Ecto neural progenitor cell (in vitro differentiated cells): ENCODE measurements around the gene TLK2.

Experiments used
- DNase-seq: peaks from one replicate; pipeline ENCODE4 v3.0.0-alpha.2; 2018; ENCODE audit warnings: low spot score

The TLK2 gene

DNA sequence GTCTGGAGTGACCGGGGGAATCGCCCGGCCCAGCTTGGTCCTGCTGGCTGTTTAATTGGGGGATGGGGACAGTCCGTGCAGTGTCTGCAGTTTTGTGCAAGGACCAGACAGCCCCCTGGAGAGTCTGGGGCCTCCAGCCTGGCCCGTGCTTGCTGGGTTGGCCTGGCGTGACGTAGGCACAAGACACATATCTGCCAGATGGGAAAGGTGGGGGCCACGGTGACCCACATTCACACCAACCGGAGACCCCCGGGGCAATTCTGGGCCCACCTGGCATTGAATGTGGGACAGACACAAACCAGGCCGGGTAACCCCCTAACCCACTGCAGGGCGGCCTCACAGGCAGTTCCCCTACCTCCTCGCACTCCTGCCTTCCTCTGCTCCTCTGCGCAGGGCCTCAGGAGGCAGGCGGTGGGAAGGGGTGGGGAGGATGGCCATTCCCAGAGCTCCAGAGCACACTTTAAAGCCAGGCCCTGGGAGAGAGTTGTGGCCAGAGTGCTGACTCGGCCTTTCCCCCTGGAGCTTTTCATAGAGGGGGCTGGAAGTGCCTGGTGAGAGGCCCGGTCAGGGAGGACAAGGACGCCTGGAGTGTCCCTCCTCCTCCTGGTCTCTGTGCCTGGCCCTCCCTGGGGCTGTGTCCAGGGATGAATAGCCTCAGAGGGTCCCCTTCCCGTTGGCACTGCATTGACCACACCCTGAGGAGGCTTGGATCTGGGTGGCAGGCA lies 150.4 kb downstream of the TLK2 start:
- DNase-seq = peak; percentile 75

DNA sequence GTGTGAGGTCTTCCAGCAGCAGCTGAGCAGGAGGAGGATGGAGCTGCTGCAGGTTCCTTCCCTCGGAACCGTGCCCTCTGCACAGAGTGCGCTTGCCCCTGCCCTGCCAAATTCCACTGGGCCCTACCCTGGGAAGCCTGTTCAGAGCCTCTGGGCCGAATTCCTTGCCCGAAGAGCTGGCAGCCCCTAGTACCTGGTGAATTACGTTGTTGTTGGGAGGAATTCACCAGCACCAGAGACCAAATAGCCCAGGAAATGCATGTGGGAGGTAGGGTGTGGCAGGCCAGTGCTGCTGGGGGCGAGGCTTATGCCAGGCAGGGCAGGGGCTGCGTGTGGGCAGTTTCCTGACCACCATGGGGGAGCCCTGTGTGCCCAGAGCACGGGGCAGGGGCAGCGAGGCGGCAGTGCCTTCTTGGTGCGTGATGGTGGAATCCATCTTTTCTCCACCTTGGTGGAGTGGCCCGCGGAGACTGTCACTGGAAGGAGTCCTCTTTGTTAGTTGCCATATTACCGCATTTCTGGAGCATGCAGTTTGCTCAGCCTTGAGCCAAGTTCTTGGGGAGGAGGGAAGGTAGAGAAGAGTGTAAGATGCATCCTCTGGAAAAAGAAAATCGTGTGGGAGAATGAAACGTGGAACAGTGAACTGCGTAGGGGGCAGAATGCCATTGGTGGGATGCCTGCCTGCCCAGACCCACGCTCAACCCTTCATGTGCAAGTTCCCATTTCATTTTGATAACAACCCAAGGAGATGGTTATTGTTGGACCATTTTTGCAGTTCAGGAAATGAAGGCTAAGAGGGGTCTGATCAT lies 151.1 kb downstream of the TLK2 start:
- no peak for DNase-seq

DNA sequence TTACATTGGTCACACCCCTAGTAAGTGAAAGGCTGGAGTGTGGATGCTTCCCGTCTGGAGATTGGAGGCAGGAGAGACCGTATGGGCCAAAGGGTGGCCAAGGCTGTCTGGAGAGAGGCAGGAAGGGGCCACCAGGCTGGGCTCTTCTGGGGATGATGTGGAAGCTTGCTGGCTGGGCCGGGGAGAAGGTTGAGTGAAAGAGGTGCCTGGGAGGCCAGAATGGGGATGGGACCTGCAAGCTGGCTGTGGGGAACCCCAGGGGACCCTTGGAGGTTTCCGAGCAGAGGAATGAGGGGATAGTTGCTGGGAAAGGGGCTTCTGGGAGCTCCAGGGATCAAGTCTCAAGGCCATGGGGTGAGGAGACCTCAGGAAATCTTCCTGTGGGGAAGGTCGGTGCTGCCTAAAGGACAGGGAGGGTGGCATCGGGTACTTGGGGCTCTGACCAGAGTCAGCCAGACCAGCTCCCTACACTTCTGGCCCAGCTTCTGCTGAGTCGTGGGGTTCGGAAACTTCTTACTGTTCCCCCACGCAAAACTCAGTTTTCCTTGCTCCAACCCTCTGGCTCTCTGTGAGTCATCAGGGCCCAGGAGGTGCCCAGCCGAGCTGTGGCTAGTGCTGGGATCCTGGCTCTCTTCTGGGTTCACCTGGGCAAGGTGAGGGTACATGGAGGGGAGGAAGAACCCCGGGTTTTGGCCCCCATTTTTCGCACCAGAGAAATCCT lies 151.9 kb downstream of the TLK2 start:
- DNase-seq = no peak

DNA sequence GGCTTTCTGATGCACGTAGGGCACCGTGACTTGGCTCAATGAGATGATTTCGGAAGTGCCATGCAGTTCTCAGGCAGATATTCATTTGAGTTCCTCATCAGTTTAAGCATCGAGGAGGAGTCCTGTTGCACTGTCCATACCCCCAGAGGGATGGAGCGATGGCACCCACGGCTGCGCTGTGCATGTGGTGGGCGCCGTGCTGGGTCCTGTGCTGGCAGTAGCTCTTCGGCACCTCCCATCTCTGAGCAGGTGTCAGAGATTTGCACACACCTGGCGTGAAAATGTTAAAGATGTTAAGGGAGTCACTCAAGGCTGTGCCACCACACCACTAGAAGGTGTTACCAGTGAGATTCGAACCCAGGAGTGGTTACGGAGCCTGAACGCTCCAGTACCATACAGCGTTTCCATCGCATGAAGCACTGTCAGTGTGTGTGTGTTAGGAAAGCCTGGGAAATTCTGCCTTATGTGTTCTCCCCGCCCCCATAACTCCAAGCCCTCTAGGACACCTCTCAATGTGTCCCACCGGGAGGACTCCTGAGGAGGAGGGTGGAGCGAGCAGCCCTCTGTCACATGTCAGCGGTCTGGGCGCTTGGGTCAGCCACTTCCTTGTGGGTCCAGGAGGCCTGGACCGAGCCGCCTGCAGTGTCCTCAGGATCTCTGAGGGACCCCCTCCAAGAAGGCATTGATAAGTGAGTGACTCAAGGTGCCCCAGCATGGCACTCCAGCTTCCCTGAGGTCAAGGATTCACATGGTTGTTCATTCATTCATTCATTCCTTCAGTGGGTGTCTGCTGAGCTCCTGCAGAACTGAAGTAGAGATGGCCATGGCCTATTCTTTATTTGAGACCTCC lies 152.7 kb downstream of the TLK2 start:
- DNase-seq = no peak

DNA sequence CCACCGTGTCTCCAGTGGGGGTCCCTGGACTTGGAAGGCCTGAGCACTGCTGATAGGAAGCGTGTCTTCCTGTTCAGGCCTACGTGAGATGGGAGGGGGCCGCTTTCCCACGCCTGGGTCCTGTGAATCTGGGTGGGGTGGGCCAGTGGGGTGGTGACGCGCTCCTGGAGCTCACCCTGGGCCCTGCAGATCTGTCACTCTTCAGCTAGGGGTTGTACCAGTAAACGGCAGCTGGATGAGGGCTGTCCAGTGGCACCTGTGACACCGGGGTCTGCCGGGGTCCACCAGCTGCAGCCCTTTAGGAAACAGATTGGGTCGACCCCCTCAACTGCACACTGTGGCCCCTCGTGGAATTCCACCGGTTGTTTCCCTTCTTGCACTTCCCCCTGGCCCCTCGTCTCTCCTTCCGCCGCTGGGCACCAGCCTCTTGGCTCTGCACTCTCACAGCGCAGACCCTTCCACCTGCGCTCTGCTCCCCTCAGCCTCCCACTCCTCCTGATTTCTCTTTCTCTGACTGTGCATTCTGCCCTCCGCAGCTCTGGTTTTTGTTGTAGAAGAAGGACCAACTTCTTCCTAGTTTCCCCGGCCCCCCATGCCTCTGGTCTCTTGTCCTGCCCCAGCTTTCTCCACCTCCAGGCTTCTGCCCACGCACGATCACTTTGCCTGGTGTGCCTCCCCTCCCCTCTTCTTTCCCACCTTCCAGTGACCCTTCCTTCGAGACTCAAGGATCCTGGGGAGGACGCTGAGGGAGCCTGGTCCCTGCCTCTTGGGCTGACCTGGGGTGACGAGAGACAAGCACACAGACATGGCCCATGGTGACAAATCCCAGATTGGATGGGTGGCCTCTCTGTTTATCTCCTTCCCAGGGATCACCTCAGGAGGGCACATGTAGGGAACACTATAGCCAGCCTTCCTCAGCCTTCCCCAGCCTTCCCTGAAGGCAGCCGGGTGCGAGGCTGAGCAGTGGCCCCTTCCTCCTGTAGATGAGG lies 153.6 kb downstream of the TLK2 start:
- DNase-seq = no peak

DNA sequence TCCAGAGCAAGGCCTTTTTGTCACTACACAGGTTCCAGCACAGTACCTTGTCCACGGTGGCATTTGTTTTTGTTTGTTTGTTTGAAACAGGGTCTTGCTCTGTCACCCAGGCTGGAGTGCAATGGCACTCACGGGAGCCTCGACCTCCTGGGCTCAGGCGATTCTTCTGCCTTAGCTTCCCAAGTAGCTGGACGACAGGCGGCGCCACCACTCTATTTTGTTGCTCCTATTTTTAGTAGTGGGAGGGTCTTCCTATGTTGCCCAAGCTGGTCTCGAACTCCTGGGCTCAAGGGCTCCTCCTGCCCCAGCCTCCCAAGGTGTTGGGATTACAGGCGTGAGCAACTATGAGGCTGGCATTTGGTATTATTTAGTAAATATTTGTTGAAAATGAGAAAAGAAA lies 159.2 kb downstream of the TLK2 start:
- DNase-seq = no peak

DNA sequence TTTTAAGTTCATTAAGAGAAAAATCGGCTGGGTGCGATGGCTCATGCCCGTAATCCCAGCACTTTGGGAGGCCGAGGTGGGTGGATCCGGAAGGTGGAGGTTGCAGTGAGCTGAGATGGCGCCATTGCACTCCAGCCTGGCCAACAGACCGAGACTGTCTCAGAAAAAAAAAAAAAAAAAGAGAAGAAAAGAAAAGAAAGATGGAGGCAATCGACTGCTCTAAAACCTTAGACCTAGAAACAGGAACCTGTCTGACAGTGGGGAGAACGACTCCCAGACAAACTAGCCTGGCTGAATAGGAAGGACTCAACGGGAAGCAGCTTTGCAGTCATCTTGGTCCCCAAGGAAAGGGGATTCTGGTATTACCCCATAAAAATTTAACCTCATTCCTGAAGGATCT lies 162.5 kb downstream of the TLK2 start:
- no peak for DNase-seq

DNA sequence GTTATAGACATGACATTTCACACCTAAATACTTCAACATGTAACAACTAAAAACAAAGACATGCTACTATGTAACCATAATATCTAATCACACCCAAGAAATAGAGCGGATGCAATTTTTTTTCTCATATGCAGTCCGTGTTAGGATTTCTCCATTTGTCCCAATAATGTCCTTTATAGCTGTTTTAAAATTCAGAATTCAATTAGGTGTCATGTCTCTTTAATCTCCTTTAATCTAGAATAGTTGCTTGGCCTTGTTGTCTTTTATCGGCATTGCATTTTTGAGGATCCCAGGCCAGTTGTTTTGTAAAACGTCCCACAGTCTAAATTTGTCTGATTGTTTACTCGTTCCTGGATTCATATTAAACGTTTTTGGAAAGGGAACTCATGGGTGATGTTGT lies 163.3 kb downstream of the TLK2 start:
- no peak for DNase-seq

DNA sequence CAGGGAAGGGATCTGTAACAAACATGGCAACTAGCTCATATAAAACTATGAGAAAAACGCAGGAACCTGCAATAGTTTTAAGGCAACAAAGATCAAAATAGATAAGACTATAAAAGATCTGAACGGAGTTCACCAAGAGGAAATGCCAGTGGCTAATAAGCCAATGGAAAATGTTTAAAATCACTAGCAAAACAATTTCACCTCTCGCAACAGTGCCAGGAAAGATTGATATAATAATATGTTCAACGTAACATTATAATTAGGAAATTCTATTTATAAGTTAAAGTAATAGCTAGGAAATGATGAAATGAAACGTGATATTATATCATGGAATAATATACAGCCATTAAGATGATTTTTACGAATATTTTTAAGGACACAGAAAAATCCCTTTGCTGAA lies 164.9 kb downstream of the TLK2 start:
- DNase-seq = no peak

DNA sequence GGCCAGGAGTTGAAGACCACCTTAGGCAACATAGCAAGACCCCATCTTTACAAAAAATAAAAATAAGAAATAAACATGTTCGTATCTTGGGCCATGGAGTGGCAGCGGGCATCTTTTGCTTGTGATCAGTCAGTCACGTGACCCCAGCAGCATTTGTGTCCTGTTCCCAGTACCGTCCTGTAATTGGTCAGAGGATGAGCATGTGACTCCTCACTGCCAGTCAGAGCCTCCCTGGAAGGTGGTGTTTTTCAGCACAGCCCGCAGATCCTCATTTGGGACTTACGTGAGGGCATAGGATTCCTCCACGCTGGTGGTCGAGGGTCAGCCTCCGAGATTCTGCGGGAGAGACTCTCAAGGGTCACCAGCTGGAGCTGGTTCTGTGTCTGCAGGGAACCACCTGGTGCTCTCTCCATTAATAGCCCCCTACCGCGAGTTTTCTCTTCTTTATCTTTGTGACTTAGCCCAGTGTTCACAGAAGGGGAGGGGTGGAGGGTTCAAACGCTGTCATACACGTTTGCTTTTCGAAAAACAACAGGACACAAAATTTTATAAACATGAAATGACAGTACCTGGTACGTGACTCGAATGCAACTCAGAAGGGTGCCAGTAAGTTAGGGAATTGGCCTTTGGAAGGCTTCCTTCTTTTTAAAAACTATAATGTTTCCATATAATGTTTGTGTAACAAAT lies 166.0 kb downstream of the TLK2 start:
- peak; percentile 83 for DNase-seq

DNA sequence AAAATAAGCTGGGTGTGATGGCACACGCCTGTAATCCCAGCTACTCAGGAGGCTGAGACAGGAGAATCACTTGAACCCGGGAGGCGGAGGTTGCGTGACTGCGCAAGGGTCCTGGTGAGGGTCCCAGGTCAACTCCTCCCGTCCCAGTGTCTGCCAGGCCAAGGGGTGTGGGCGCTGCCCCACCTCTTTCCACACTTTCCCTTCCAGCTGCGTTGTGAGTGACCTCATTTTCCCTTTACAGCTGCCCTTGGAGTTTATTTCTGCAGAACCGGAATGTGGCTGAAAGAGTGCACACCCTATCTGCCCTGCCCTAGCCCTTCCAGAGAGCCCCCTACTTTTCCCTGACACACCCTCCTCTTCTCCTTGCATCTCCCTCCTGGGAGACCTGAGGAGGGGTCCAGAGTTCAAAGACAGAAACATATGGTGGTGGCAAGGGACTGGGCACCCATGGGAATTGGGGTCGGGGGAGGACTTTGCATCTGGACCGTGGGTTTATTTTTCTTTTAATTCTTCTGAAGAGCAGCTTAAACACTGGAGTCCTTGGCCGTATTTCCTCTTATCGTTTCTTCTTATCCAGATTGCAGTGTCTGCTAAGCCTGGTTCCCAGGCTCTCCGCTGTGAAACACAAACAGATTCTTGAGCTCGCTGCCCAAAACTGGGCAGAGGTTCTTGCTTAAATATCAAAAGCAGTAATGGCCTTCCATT lies 169.8 kb downstream of the TLK2 start:
- no peak for DNase-seq

DNA sequence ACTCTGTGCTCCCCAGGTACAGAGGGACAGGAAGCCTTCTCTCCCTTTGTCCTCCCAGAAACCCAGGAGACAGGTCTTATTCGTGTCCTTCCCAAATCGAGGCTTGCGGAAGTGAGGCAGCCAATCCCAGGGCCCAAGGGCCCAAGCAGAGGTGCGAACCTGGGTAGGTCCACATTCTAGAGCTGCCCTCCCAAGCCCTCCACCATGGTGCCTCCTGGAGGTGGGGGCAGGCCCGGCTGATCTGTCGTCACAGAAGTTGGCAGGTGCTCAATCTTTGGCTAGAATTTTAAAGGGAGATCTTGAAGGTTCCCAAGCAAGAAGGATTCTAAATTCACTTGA lies 170.3 kb downstream of the TLK2 start:
- DNase-seq = no peak

DNA sequence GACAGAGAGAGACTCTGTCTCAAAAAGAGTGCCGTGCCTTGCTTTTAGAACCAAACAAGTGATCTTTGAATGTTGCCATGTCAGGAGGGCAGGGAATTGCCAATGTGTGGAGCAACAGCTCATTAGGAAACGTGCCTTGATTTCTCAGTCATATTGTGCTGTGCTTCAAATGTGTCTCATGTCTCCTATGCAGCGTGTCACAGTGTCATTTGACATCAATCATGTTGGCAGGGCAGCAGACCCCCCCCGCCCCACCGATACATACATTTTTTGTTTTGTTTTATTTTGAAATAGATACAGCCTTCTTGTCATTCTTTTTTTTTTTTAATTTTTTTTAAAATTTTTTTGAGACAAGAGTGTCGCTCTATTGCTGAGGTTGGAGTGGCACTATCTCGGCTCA lies 170.9 kb downstream of the TLK2 start:
- DNase-seq = no peak

DNA sequence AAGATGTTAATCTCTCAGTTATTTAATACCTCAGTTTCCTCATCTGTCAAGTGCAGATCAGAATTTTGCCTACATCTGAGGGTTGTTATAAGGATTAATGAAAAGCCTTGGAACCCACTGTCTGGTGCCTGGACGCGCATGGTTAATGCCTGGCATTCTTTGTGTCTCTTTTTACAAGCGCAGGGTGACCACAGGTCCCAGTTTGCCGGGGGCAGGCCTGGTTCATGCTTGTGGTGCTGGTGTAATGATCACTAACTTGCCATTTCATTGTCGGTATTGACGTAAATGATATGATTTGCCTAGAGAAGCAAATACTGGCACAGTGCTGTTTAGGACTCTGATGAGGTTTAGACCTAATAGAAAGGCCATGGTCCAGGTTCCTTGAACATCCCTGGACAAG lies 172.0 kb downstream of the TLK2 start:
- no peak for DNase-seq

DNA sequence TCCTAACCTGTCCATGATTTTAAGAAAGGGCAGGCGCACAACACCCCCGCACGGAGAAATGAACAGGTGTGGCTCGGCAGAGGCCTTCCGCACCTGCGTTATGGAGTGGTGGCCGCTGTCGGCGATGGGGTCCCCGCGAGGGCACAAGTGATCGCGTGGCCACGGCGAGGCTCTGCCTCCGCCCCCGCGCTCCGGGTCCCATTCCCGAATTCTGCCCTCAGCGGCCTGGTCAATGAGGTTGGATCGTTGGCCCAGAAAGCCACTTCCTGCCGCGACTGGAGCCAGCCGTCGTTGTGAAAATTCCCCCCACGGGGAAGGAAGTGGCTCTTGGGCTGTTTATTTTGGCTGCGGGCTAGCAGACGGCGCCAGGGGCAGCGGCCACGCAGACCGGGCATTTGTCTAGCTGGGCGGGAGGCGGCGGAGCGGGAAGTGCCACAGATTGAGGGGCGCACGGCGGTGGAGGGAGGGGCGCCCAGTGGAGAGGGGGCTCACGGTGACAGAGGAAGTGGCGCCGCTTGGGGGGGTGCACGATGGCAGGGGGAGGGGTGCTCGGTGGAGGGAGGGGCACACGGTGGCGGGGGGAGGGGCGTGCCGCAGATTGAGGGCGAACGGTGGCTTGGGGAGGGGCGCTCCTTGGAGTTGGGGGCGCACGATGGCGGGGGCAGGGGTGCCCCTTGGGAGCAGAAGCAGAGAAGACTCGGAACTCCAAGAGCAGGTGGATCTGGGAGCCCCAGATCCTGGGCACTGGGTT lies 173.8 kb downstream of the TLK2 start:
- peak; percentile 85 for DNase-seq

DNA sequence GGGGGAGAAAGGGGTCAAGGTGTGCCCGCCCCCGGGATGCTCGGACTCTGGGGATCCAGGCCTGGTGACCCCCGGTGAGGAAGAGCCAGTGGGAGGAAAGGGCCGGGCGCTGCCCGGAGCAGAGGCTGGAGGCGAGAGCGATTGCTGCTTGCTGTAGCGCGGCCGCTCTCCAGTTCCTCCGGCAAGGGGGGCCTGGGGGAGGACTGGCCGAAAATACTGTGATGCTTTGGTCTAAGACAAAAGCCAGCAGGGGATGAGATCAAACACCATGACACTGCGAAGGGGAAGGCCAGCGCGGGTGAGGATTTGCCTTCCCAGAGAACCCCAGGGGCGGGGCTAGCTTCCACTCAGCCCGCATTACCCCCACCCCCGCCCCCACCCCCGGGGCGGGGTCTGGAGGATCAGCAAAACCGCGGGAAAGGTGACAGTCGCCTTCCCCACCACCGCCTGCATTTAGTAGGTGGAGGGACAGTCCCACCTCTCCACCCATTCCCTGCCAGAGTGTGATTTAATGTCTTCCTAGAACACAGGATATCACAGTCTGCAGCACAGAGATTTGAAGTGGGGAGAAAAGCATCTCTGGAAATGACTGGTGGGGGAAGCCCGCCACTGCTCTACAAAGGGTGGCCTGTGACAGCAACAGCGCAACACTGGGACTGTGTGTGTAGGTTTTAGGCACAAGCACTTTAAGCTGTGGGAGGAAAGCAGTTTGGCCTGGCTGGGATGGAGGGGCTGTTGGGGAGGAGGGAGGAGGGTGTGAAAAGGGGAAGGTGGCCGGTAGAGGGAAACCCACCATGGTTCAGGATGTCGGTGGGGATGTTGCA lies 174.6 kb downstream of the TLK2 start:
- DNase-seq = peak; percentile 97

DNA sequence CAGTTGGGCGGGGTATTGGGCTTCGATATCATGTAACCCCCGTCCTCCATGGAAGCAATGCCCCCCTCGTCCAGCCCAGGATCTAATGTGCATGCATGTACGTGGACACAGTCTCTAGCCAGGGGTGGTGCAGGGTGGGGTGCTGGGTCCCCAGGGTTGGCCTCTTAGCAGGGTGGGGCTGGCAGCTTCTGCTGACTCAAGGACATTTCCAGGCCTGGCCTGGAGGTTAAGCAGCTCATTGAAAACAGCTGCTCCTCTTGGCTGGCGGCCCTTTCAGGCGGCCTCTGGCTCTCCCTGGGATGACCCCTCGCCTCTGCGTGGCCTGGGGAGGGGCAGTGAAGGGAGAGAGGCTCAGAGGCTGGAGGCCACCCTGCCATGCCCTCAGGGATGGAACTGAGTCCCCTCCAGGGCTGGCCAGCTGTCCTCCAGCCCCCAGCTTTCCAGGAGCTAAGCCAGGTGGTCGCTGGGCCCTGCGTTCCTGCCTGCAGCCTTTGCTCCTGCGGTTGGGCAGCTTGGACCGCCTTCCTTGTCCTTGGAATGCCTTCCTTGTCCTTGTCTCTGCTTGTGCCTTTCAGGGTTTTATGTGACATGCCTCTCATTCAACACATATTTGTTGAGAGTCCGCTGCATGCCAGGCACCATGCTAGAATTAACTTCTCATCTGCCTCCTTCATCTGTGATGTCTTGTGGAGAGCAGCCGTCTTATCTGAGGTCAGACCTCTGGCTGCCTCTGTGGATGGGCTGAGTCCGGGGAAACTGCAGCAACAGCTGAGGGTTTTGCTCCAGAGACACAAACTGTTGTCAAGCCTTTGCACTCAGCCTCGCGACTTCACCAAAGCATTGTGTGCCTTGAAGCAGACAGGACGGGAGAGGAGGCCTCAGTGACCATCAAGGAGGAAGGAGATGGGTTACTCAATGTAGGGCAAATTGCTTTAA lies 175.5 kb downstream of the TLK2 start:
- peak; percentile 88 for DNase-seq
